H1 (cell line): Measurements from ENCODE around the gene CCDC63. TPM values are rescaled to one million over a fixed set of nuclear protein-coding genes. Genes with fewer than 3 reads are reported as not detected.

Source experiments
- CTCF ChIA-PET: fragments of 300-600 bp; sonication (Branson Sonifier 250); formaldehyde crosslinking; loops from one replicate; lab custom pipeline; 2021; ENCODE audit not compliant: partially characterized antibody; lab: Charles Lee
- POLR2A ChIA-PET: fragments of 300-600 bp; sonication (Branson Sonifier 250); formaldehyde crosslinking; loops from one replicate; lab custom pipeline; 2021; ENCODE audit warnings: inconsistent platforms; ENCODE audit not compliant: partially characterized antibody; lab: Charles Lee
- DNase-seq, 2 experiments: peaks; one replicate each; pipeline versions ENCODE4 v3.0.0 to v3.0.0-alpha.2; 2010 to 2022; ENCODE audit warnings: low spot score in 2 of 2, low read depth in 1 of 2, mixed read lengths in 1 of 2
- FAIRE-seq: peaks from 2 replicates; lab custom pipeline; 2011; peaks lifted over from hg19 to GRCh38; lab: Jason Lieb, UNC
- H2AFZ ChIP-seq: 2 replicates; pipeline ENCODE4 v1.8.1; 2012; ENCODE audit warnings: low read length, inconsistent platforms
- H2AK5ac ChIP-seq: 2 replicates; pipeline ENCODE4 v1.6.1; 2013; ENCODE audit warnings: low read depth, low read length
- H2BK120ac ChIP-seq: replicated peaks from 2 replicates; pipeline ENCODE3; 2013; ENCODE audit warnings: low read depth, low read length, inconsistent platforms
- H2BK12ac ChIP-seq: 2 replicates; pipeline ENCODE4 v1.6.1; 2013; ENCODE audit warnings: low read depth, low read length
- H2BK15ac ChIP-seq: 2 replicates; pipeline ENCODE4 v1.6.1; 2013; ENCODE audit warnings: low read length
- H2BK20ac ChIP-seq: 2 replicates; pipeline ENCODE4 v1.6.1; 2013; ENCODE audit warnings: low read length
- H2BK5ac ChIP-seq: 2 replicates; pipeline ENCODE4 v1.6.1; 2013; ENCODE audit warnings: low read depth, low read length
- H3K14ac ChIP-seq: 2 replicates; pipeline ENCODE4 v1.6.1; 2013; ENCODE audit warnings: inconsistent platforms; ENCODE audit not compliant: insufficient read length
- H3K18ac ChIP-seq: 2 replicates; pipeline ENCODE4 v1.6.1; 2013; ENCODE audit warnings: low read length; ENCODE audit errors: extremely low read depth
- H3K23ac ChIP-seq: 2 replicates; pipeline ENCODE4 v1.6.1; 2013; ENCODE audit warnings: inconsistent platforms; ENCODE audit not compliant: insufficient read length
- H3K23me2 ChIP-seq: 2 replicates; pipeline ENCODE4 v1.6.1; 2013; ENCODE audit warnings: low read depth, low read length
- H3K27ac ChIP-seq: 2 replicates; pipeline ENCODE4 v1.6.1; 2011; ENCODE audit warnings: low read depth, low read length, inconsistent platforms
- H3K27me3 ChIP-seq, 4 experiments: replicated peaks in 1 of 4; 1 replicate in 1 of 4; 2 replicates in 3 of 4; pipeline versions ENCODE4 v1.6.1 to v1.8.1; 2011 to 2013; ENCODE audit warnings: low read length in 3 of 4, mild to moderate bottlenecking in 3 of 4, inconsistent platforms in 2 of 4, mixed read lengths in 2 of 4, moderate library complexity in 1 of 4; ENCODE audit not compliant: control insufficient read depth in 3 of 4, insufficient read depth in 3 of 4; ENCODE audit errors: extremely low read depth in 1 of 4
- H3K36me3 ChIP-seq, 4 experiments: 2 replicates each; pipeline versions ENCODE4 v1.6.1 to v1.8.1; 2011 to 2013; ENCODE audit warnings: mild to moderate bottlenecking in 4 of 4, low read length in 3 of 4, moderate library complexity in 2 of 4, control low read depth in 1 of 4, inconsistent platforms in 1 of 4; ENCODE audit not compliant: insufficient read depth in 4 of 4, control insufficient read depth in 2 of 4
- H3K4ac ChIP-seq: replicated peaks from 2 replicates; pipeline ENCODE3; 2013; ENCODE audit warnings: low read length, low read depth, mixed read lengths, inconsistent platforms; ENCODE audit not compliant: insufficient read length
- H3K4me1 ChIP-seq, 4 experiments: replicated peaks in 1 of 4; 1 replicate in 1 of 4; 2 replicates in 3 of 4; pipeline versions ENCODE4 v1.6.1 to v1.8.1; 2011 to 2013; ENCODE audit warnings: low read length in 3 of 4, inconsistent platforms in 2 of 4, mixed read lengths in 1 of 4; ENCODE audit not compliant: insufficient read depth in 4 of 4, control insufficient read depth in 3 of 4
- H3K4me2 ChIP-seq, 2 experiments: 2 replicates each; pipeline versions ENCODE4 v1.6.1 to v1.8.1; 2011 to 2013; ENCODE audit warnings: low read depth in 2 of 2, low read length in 2 of 2, control low read depth in 1 of 2, inconsistent platforms in 1 of 2, mild to moderate bottlenecking in 1 of 2; ENCODE audit not compliant: insufficient read depth in 1 of 2
- H3K4me3 ChIP-seq, 4 experiments: fragments of 200-600, 300-600 bp in 1 of 4; sonication (generic), shearing (Covaris generic), sonication (Bioruptor Twin) in 1 of 4; 2 replicates each; pipeline versions ENCODE4 v1.5.1 to v1.8.1; 2011 to 2016; ENCODE audit warnings: low read length in 4 of 4, low read depth in 3 of 4, control low read depth in 2 of 4, inconsistent platforms in 2 of 4, mild to moderate bottlenecking in 2 of 4, mixed read lengths in 1 of 4, moderate library complexity in 1 of 4; ENCODE audit not compliant: insufficient read depth in 2 of 4; ENCODE audit errors: extremely low read depth in 1 of 4
- H3K56ac ChIP-seq: replicated peaks from 2 replicates; pipeline ENCODE3; 2013; ENCODE audit warnings: low read depth, mild to moderate bottlenecking, mixed read lengths, low read length, inconsistent platforms; ENCODE audit not compliant: insufficient read length
- H3K79me1 ChIP-seq: 2 replicates; pipeline ENCODE4 v1.6.1; 2013; ENCODE audit warnings: low read depth, low read length, control low read depth
- H3K79me2 ChIP-seq, 2 experiments: 2 replicates each; pipeline versions ENCODE4 v1.6.1 to v1.8.1; 2012 to 2013; ENCODE audit warnings: low read length in 2 of 2, mild to moderate bottlenecking in 2 of 2, inconsistent platforms in 1 of 2; ENCODE audit not compliant: insufficient read depth in 2 of 2, control insufficient read depth in 1 of 2
- H3K9ac ChIP-seq, 4 experiments: replicated peaks in 1 of 4; 1 replicate in 1 of 4; 2 replicates in 3 of 4; pipeline versions ENCODE4 v1.6.1 to v1.8.1; 2011 to 2013; ENCODE audit warnings: low read depth in 3 of 4, low read length in 3 of 4, control low read depth in 2 of 4, mild to moderate bottlenecking in 2 of 4, moderate library complexity in 2 of 4, inconsistent platforms in 1 of 4; ENCODE audit errors: extremely low read depth in 1 of 4
- H3K9me3 ChIP-seq, 2 experiments: 2 replicates each; pipeline versions ENCODE4 v1.6.1 to v1.8.1; 2012 to 2013; ENCODE audit warnings: mild to moderate bottlenecking in 2 of 2, moderate library complexity in 2 of 2, control low read depth in 1 of 2, inconsistent platforms in 1 of 2, low read depth in 1 of 2, low read length in 1 of 2, mixed read lengths in 1 of 2; ENCODE audit not compliant: insufficient read depth in 2 of 2
- H4K20me1 ChIP-seq, 2 experiments: replicated peaks in 1 of 2; 2 replicates each; pipeline versions ENCODE3 to v1.8.1; 2011 to 2013; ENCODE audit warnings: inconsistent platforms in 2 of 2, low read length in 2 of 2, mild to moderate bottlenecking in 1 of 2; ENCODE audit not compliant: insufficient read depth in 2 of 2, control insufficient read depth in 1 of 2
- H4K5ac ChIP-seq: 2 replicates; pipeline ENCODE4 v1.6.1; 2013; ENCODE audit warnings: low read length, low read depth, mixed read lengths, inconsistent platforms; ENCODE audit not compliant: insufficient read length
- H4K8ac ChIP-seq: 2 replicates; pipeline ENCODE4 v1.8.0; 2013; ENCODE audit warnings: mild to moderate bottlenecking, moderate library complexity, low read length, inconsistent platforms; ENCODE audit not compliant: insufficient read depth; ENCODE audit errors: extremely low read depth
- H4K91ac ChIP-seq: replicated peaks from 2 replicates; pipeline ENCODE3; 2013; ENCODE audit warnings: low read length, mixed read lengths, inconsistent platforms; ENCODE audit not compliant: insufficient read length
- CHD2 ChIP-seq: IDR thresholded peaks from 2 replicates; pipeline ENCODE4 v1.6.1; 2012; ENCODE audit warnings: low read length, improper control_type of control experiment
- CREB1 ChIP-seq: IDR thresholded peaks from 2 replicates; pipeline ENCODE4 v1.6.1; 2012; ENCODE audit warnings: inconsistent platforms
- GABPA ChIP-seq: IDR thresholded peaks from 2 replicates; pipeline ENCODE4 v1.6.1; 2011; ENCODE audit warnings: mild to moderate bottlenecking, low read length, moderate library complexity, borderline replicate concordance; ENCODE audit not compliant: insufficient read depth
- NANOG ChIP-seq: IDR thresholded peaks from 2 replicates; pipeline ENCODE4 v1.6.1; 2011; ENCODE audit warnings: low read length, low read depth, mild to moderate bottlenecking, inconsistent platforms; ENCODE audit not compliant: insufficient read depth, poor library complexity, severe bottlenecking
- NRF1 ChIP-seq: IDR thresholded peaks from 2 replicates; pipeline ENCODE4 v1.6.1; 2011; ENCODE audit warnings: mild to moderate bottlenecking, low read depth, low read length, improper control_type of control experiment
- POLR2AphosphoS5 ChIP-seq: IDR thresholded peaks from 2 replicates; pipeline ENCODE4 v1.6.1; 2011; ENCODE audit warnings: low read depth, low read length
- RAD21 ChIP-seq, 2 experiments: IDR thresholded peaks in 1 of 2; conservative IDR thresholded peaks in 1 of 2; 2 replicates each; pipeline ENCODE4 v1.6.1; 2011; ENCODE audit warnings: low read depth in 2 of 2, low read length in 2 of 2, improper control_type of control experiment in 1 of 2, inconsistent platforms in 1 of 2, mild to moderate bottlenecking in 1 of 2, moderate library complexity in 1 of 2
- RFX5 ChIP-seq: IDR thresholded peaks from 2 replicates; pipeline ENCODE4 v1.6.1; 2011; ENCODE audit warnings: low read depth, low read length, improper control_type of control experiment, borderline replicate concordance
- SAP30 ChIP-seq: fragments of 300-600 bp; sonication (generic); IDR thresholded peaks from 2 replicates; pipeline ENCODE4 v1.7.1; 2012; ENCODE audit warnings: low read length, moderate library complexity, mild to moderate bottlenecking, inconsistent platforms; ENCODE audit not compliant: insufficient read depth, insufficient replicate concordance
- SP4 ChIP-seq: IDR thresholded peaks from 2 replicates; pipeline ENCODE4 v1.6.1; 2012; ENCODE audit warnings: low read length, inconsistent platforms
- SUZ12 ChIP-seq: fragments of 200-600 bp; sonication (generic); IDR thresholded peaks from 2 replicates; pipeline ENCODE4 v1.6.1; 2012; ENCODE audit warnings: mild to moderate bottlenecking, inconsistent platforms, low read length, moderate library complexity, mixed read lengths
- WGBS, 2 experiments: shearing (Covaris generic) in 1 of 2; methylation state at CpG; one replicate each; pipeline versions ENCODE4 v1.1.6 to v1.1.7; 2013 to 2015; ENCODE audit warnings: low lambda C conversion rate in 2 of 2, mixed read lengths in 2 of 2, inconsistent platforms in 1 of 2, low coverage in 1 of 2, missing lambda C conversion rate in 1 of 2; ENCODE audit not compliant: insufficient replicate concordance in 2 of 2, insufficient coverage in 1 of 2, insufficient read length in 1 of 2; ENCODE audit errors: extremely low coverage in 1 of 2, missing lambda C conversion rate in 1 of 2; 5-methylcytosine and 5-hydroxymethylcytosine counted together
- polyA plus RNA-seq, 7 experiments: library from polyadenylated mRNA; depleted of rRNA in 3 of 7; stranded (reverse) in 5 of 7; unstranded in 2 of 7; fragments of >200 nt in 5 of 7; fragments of 200-250 nt in 2 of 7; gene quantifications; 1 replicate in 5 of 7; 2 replicates in 1 of 7; 4 replicates in 1 of 7; pipeline versions ENCODE4 v1.2.1 to v1.2.3, GENCODE V29; 2011 to 2013; ENCODE audit warnings: missing spikeins in 2 of 7, mixed read lengths in 2 of 7
- total RNA-seq: library from RNA; stranded (reverse); fragmentation: NEBNext Ultra II Directional; extraction: Animal tissue kit (Norgen Biotek cat#: 25700); gene quantifications from 2 replicates; pipeline ENCODE4 v1.2.1, GENCODE V29; 2021

Gene CCDC63
- total and polyA plus RNA-seq, 2 of the 8 experiments (the other 6 are each of a cell fraction or from before 2014, with no cell fraction given), result 0.42 to 0.93 TPM

- H2AFZ ChIP-seq, result 0 out of 2 replicates have a peak overlapping the region, but pooled peaks have one; percentile 36
- H4K8ac ChIP-seq, result peak overlapping the region; percentile 39; the same call in 1 of the 2 replicates
- H2AK5ac ChIP-seq, result no peak overlapping the region
- no peaks in the 10 kb centered on the region for H3K79me2 ChIP-seq
- H2BK15ac ChIP-seq, result 0 out of 2 replicates have a peak overlapping the region, but pooled peaks have one; percentile 89
- peak in 1 of 2 experiments; percentile 63 for DNase-seq
- H3K4ac ChIP-seq, result no peak overlapping the region
- H3K4me2 ChIP-seq, result no peak overlapping the region
- H3K14ac ChIP-seq, result no peak overlapping the region
- H4K91ac ChIP-seq, result no peak overlapping the region
- H3K23me2 ChIP-seq, result peaks cover 5% of the 10 kb centered on the region; the same call in 1 of the 2 replicates
- H3K4me3 ChIP-seq, result no peak overlapping the region
- H2BK120ac ChIP-seq, result no peak overlapping the region
- H3K56ac ChIP-seq, result no peak overlapping the region
- no peak overlapping the region for H2BK12ac ChIP-seq
- peaks cover 3 to 19% (median 11%) of the 10 kb centered on the region in 4 experiments for H3K4me1 ChIP-seq
- 63% methylated on average over 11 of the region's 11 CpGs; no CpG with 5 or more reads in 1 of the 2 experiments for WGBS, 2 experiments
- CTCF ChIA-PET, result interaction anchor here (0.6 to 2.6 kb wide), 15 partner anchors 8 to 496 kb away, joined by 3 to 13 read pairs (median 3); partner anchors contain the start of gene MYL2
- no peaks in the 10 kb centered on the region for H3K36me3 ChIP-seq
- no peak overlapping the region for H3K18ac ChIP-seq
- H3K27ac ChIP-seq, result no peak overlapping the region
- H3K23ac ChIP-seq, result no peak overlapping the region
- POLR2A ChIA-PET, result no interaction called here
- no peak overlapping the region for H3K9ac ChIP-seq
- no peaks in the 10 kb centered on the region for H3K9me3 ChIP-seq
- H3K27me3 ChIP-seq, result no peaks in the 10 kb centered on the region; a peak in 1 of 7 replicates
- H2BK5ac ChIP-seq, result no peak overlapping the region; the same call in 1 of the 2 replicates
- peaks cover 0 to 4% of the 10 kb centered on the region in 2 experiments for H4K20me1 ChIP-seq
- FAIRE-seq, result peak; percentile 88
- no peak overlapping the region for H4K5ac ChIP-seq
- no peak overlapping the region for H2BK20ac ChIP-seq
- no peaks in the 10 kb centered on the region for H3K79me1 ChIP-seq
- TF ChIP-seq POLR2AphosphoS5 (no peak), SUZ12 (no peak), CREB1 (no peak), SP4 (no peak), RFX5 (no peak), GABPA (no peak), NRF1 (no peak), RAD21 (IDR thresholded peaks at IDR 0.05 in 1 of 2, conservative IDR thresholded peaks at IDR 0.05 in 1 of 2; ENCODE audit: low read depth in 2 of 2, low read length in 2 of 2) (peak; percentile 53 to 69), CHD2 (no peak), SAP30 (no peak), NANOG (no peak)
These were observed 85.3 kb downstream of the CCDC63 start for GRCh38 chr12:110932046-110932445.
